NCI-H345 treated with DMSO at 0.1 percent for 48 hours (cell line): ENCODE results near the gene VCP.

ENCODE experiments used
- DNase-seq: peaks from one replicate; lab custom pipeline; 2025; ENCODE audit not compliant: unreplicated experiment; lab: John Stamatoyannopoulos, UW

The VCP gene

DNA sequence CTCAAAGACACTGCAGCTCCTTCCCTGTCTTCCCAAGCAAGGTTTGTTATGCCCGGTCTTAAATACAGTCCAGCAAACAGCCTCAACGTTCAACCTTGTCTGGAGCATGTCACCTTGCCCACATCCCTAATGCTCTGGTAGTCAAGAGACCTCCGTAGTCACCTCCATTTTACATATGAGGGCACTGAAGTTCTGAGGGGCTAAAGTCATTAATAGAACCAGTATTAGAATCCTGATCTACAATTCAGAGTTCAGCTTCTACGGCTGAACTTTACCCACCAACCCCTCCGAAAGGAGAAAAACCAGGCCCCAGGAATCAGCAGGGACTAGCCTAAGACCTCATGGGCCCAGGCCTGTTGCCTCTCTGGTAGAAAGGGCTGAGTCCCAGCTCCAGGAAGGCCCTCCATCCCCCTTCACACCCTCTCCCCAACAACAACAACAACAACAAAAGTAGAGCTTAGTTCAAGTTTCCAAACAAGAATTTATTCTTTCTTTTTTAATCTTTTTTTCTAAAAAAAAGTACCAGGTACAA lies 31.3 kb upstream of the VCP start:
- DNase-seq, result no peak

DNA sequence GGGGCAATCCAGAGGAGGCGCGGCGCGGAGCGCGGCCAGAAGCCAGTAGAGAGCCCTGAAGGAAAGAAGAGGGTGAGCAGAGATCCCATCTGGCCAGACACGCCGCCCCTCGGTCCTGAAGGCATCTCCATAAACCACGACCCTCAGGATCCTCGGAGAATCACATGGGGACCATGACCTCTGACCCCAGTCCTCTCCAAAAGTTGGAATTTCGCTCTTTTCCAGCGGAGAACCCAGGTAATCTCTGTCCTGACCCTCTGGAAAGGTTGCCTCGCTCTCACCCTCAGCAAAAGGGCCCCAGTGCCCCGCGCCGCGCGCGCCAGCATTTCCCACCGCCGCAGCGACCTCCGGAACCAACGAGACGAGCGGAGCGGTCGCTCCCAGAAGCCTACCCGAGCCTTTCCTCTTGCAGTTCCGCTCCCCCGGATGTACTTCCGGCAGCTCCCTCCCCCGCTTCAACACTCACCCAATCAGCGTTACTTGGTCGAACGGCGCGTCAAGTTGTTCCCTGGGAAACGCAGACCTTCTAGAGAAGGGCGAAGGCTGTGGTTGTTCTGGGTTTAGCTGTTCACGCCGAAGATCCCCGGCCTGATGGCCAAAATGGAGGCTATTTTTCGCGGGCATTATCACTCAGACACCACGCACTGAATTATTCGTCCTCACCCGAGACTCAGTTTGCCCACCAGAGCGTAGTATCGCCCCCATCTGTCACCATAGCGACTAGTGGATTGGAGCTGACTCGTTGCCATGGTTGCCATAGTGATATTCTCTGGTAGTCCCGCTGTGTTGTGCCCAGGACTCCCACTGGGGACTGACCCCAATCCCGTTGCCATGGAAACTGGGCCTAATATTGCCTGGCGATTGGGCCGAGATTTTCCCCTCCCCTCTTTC lies 30.6 kb upstream of the VCP start, which contains the start of gene STOML2:
Gene STOML2 (minus strand): TSS at position 363 of the 891 bp plus-strand sequence. CDS start 37 bp downstream, at position 326.
- peak; percentile 93 for DNase-seq

DNA sequence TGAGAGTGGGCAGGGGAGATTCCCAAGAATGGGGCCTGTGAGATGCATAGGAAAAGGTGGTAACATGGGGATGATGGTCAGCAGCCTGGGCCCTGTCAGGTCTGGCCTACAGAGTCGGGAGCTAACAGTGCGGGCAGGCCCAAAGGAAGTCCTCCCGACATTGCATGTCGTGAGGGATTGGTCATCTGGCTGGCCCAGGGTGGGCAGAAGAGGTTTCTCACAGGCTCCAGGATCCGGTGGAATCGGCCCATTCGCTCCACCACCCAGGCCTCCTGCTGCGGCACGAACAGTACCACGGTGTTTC lies 30.0 kb upstream of the VCP start:
- no peak for DNase-seq

DNA sequence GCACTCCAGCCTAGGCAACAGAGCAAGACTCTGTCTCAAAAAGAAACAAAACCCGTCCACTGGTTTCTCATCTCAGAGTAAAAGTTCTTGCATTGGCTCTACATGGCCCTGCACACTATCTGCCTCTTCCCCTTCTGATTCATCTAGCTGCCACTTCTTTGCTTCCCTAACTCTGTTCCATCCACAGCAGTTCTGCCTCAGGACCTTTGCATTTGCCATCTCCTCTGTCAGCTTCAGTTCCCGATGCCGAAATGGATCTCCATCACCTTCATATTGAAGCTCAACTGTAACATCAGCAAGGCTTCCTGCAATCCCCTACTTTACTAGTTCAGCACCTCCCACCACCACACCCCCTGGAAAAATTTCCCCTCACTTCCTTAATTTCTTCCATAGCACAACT lies 25.1 kb upstream of the VCP start:
- DNase-seq, result no peak

DNA sequence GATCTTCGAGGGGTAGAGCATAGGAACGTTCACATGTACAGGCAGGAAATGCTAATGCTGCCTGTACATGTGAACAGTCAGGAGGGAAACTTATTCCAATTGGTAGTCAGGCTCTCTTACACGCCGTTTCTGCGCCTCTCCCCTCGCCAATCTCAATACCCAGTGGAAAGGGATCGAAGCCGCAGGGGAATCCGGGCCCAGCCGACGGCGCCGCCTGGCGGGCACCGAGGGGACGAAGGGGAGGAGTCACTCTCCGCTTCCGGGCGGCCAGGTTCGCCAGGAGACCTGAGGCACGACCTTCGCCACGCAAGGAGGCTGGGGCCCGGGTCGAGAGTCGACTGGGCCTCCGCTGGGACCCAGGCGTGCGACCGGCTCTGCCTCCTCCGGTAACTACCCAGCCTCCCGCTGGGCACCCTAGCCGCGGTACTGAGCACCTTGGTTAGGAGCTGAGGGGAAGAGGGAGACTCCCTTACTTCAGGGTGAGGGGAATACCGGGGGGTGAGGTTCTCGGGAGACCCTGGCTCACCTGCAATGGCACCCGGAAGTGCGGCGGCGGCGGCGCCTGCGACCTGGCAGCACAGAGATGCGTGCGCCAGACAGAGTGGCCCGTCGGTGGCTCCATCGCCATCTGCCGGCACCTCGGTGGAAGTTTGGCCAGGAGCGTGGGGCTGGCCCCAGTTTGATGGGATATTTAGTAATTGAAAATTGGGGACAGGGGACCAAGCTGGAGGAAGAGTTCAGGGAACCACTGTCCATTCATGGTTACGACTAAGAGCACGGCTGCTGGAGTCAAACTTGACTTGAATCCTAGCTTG lies 23.8 kb upstream of the VCP start, which contains the start of gene PIGO:
Gene PIGO (minus strand): TSS at position 557 of the 815 bp plus-strand sequence. CDS start 1,026 bp downstream, outside the sequence.
- DNase-seq, result peak; percentile 79

DNA sequence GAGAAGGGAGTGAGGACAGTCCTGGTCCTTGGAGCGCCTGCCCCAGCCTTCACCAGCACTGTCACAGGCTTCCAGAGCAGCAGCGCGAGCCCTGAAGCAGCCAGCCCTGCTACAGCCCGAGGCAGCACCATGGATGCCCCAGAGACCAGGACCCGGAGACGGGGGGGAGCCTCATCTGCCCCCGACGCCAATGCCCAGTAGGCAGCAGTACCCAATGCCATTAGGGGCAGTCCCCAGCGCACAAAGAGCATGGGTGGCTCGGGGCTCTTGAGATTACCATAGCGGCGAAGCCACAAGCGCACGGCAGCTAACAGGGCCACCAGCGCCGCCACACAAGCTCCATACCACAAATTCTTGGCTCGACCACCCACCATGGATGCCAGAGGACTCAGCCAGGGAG lies 19.1 kb upstream of the VCP start:
- DNase-seq, result no peak

DNA sequence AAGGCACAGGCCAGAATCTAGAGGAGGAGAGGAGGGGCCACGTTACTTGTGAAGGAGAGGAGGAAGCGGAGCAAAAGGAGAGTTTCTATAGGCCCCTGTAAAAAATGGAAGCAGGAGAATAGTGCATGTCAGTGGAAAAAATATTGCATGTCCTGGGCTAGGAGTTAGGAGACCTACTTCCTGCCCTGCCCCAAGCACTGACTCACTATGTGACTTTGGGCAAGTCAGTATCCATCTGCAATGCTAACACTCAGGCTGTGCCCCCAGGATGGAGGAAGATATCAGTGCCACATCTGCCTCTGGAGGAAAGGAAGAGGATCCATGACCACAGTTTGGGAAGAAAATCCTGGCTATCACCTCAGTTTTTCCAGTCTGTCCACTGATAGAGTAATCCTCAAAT lies 17.0 kb upstream of the VCP start:
- no peak for DNase-seq

DNA sequence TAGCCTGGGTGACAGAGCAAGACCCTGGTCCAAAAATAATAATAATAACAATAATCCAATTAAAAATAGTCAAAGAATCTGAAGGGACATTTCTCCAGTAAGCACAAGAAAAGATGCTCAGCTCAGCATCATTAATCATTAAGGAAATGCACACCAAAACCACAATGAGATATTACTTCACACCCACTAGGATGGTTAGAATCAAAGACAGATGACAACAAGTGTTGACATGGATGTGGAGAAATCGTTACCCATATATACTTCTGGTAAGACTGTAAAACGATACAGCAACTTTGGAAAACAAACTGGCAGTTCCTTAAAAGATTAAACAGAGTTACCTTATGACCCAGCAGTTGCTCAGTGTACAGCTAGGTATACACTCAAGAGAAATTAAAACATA lies 12.7 kb upstream of the VCP start:
- DNase-seq, result no peak

DNA sequence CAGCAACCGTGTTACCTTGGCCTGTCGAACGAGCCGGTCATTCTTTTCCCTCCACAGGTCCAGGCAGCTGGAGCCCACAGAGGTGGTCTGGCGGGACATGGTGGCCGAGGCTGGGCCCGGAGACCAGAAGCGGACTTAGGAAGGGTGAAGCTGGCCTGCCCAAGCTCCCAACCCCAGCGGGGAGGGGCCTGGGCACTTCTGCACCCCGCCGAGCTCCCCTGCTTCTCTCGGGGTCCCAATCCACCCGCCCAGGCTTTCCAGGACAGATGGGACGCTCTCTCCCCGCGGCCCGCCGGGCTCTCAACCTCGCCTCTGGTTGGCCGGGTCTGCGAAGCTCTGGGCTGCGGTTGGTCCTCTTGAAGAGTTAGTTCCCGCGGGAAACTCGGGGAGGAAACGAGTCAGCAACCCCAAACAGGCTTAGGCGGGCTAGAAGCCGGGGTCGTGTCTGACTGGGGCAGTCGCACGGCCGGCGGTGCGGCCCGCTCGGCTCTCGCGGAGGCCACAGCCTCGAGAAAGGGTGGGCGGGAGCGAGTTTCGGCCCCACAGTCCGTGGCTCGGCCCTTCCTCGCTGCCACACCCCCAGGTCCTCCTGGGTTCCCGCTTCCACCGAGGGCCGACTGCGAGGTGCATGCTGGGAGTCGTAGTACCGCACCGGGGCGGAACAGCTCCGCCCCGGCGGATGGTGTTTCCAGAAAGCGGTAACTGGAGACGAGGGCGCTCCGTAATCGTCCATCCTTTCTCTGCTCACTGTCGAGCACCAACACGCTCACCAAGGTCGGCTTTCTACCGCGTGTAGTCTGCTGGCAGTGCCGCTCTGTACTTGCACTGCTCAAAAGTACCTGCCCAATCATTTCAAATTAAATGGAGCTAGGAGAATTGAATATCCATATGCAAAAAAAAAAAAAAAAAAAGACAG lies 7.3 kb upstream of the VCP start, which contains the start of gene FANCG:
Gene FANCG (minus strand): TSS at position 517 of the 916 bp plus-strand sequence. CDS start 418 bp downstream, at position 99.
- peak; percentile 92 for DNase-seq

DNA sequence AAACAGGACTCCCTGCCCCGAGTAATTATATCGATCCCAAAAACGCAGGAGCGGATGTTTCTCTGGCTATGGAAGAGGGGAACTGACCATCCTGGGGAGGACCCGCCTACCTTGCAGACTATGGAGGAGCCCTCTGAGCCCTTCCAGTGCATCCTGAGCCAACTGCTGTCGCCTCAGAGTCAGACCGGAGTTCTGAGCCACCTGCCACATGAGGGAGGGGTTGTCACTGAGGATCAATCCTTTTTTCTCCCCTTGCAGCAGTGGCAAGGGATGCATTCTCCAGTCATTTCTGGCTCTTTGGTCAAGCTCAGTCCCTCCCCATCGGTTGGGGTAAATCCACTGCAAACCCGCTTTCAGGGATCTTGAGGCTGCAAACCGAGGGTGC lies 6.6 kb upstream of the VCP start:
- DNase-seq, result no peak

DNA sequence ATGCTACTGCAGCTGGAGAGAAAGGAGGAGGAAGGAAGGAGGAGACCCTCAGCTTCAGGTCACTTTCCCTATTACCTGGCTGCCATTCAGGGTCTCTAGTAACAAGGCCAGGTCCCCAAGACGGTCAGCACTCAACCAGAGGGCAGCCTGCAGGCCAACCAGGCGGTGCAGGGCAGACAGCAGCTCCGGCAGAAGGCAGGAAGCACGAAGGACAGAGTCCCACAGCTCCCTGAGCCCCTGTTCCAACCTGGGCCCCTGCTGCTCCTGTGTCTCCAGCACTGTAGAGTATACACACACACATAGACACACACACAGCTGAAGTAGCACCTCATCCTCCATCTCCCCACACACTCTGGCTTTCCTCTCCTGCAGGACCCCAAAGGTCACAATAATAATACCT lies 5.6 kb upstream of the VCP start:
- DNase-seq, result no peak

DNA sequence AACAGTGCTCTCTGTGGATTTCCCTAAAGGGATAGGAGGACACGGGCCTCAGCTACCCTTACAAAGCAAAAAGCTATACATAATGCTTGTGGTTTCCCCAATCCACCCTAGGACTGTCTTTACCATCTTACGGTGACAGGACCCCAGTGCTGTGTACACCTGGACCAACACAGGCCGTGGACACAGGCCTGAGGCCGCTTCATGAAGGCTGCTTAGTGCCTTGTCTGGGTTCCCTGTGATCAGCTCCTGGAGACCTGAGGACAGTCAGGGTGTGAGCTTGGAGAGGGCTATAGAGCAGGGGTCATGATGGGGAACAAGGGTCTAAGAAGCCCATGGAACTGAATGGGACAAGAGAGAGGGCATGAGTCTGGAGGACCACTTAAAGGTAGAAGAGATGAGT lies 4.4 kb upstream of the VCP start:
- DNase-seq, result no peak

DNA sequence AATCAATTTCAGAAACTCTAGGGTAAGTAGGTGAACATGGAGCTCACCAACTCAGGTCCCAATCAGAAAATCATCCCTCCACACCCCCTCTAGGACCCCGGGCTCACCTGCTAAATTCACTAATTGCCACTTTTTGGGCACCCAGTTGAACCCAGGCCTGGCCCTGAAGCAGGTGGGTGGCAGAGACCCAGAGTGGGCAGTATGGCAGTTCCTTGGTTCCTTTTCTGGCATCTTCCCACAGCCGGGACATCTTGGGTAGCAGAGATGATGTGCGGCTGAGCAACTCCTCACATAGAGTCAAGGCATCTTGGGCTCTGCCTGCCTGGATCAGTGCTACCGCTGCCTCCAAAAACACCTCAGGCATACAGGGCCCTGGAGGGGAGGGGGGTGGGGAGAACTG lies 2.9 kb upstream of the VCP start:
- DNase-seq, result no peak

DNA sequence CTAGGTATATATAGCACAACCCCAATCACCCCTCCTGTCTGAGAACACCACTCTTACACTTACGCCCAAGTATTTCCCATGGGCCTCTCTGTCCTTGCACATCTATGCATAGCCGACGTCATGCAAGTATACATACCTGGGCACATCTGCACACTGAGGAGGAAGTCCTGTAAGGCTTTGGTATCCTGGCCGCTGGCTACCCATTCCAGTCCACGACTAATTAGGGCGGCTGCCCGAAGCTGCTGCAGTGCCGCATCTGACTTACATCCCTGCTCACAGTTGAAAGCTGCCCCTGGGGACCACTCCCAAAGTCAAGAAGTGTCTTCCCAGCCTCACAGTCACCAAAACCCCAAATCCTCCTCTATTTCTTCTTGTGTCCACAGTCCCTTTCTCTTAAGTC lies 2.4 kb upstream of the VCP start:
- DNase-seq, result no peak

DNA sequence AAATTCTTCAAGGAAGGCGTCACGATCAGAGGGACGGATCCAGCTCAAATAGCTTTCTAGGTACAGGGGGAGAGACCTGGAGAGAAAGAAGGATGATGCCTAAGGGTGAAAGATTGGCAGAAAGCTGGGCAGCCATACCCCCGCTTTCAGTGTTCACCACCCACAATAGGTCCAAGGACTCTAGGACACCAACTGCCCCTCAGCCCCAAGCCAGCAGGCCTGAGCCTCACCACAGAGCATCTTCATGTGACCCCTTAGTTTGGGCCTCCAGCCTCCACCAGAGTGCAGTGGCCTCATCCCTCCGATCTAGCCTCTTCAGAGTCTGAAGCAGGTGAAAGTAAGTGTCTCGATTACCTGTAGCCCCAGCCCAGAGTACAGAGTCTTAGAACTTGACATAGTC lies 1.7 kb upstream of the VCP start:
- DNase-seq, result no peak

DNA sequence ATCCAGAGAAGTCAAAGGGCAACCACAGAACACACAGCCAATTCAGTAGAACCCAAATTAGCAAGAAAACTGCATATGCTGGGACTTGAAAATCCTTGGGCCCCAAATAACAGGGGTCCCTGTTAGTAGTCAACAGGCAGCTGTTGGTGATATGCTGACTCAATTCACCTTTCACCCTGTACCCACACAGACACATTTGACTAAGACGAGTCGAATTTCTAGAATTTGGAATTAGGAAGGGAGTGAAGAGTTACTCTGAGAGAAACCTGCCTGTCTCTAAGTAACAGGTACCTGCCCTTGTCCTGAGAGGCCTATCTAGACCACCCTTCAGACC lies 821 bp upstream of the VCP start:
- no peak for DNase-seq

DNA sequence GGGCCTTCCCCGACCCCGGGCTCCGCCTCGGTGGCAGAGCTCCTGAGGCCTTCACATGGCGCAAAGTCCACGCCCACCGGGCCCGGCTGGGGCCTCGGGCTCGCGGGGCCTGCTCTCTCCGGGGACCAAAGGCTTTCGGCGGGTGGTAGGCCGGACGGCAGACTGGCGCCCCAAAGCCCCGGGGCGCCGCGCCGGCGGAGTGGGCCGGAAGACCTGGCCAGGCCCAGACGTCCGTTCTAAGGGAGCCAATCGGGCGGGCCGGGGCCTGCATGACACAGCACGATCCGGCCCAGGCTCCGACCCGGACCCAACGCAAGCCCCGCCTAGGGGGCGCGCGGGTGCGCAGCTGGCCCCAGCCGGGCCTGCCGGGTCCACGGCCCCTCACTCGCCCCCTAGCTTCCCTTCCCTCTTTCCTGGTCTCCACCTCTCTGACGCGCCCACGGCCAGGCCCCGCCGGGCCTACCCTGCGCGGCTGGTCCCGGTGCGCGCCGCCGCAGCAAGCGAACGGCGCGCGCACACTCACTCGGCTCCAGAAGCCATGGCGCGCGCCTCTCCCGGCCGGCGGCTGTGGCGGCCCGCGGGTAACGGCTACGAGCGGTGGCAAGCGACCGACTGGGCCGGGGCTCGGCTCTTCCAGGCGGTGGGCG lies 488 bp downstream of the VCP start:
- peak; percentile 56 for DNase-seq

DNA sequence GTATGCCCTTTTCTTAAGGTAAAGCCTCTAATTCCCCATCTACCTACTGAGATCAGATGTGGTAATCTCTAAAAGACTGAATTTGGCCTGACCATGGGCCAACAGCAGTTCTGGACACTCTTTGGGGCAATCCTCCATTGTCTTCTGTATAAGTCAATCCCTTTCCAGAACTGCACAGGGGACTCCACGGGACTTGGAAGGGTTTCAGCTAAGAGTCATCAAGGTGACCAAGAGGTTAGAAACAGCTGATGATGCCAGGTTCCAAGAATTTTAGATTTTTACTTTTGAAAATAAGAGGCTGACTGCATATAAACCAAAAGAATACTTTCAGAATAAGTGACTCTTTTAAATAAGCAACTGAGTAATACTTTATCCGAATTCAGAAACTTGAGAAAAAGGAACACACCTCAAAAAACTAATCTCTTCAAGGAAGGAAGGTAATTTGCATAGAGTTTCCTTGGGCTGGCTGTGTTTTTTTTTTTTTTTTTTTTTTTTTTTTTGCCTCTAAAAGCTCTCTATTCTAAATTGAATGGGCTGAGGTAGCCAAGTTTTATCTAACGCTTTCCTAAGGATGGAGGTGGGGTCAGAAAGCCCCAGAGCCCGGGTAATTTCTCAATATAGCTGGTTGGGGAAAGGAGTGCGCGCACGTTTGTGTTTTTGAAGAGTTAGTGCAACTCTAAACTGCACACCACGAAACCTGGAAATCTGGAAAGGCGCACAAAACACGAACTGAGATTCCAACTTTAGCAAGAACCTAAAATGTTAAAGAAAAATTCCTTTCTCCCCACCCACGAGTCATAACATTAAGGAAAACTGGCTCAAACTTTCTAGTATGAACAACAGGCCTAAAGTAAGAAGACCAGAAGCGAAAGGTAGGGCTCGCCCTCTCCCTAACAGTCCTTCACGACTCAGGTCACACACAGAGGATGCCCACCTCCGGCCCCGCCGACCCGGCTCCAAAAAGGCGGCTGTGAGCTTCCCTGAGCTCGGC lies 1.3 kb downstream of the VCP start:
- no peak for DNase-seq

DNA sequence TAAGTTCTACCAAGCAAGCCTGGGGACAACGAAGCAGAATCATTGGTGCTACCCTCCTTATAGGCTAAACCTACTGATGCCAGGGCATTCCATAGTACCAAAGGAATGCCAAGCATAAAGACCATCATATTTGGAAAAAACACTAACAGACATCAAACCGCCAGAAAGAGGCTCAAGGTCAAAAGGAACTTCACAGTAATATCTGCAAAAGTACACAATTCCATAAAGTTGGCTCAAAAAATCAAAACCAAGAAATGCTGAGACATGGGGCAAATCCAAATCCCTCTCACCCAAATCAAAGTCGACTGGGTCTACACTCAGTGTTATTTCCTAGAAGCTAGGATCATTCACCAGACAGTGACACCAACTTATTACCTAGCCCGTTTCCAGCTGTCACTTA lies 3.4 kb downstream of the VCP start:
- no peak for DNase-seq
